Fibroblast of lung (primary cell): ENCODE data around the gene PC. TPM values are rescaled to one million over a fixed set of nuclear protein-coding genes. Genes with fewer than 3 reads are reported as not detected.

Experiments
- DNase-seq, 2 donors: peaks; one replicate each; pipeline versions ENCODE4 v3.0.0 to v3.0.0-alpha.2; 2010; ENCODE audit warnings: low read depth in 2 of 2
- H2AFZ ChIP-seq: 2 replicates; pipeline ENCODE4 v1.5.1; 2012; ENCODE audit warnings: low read length, control low read depth, inconsistent platforms
- H3K27ac ChIP-seq: 2 replicates; pipeline ENCODE4 v1.5.1; 2011; ENCODE audit warnings: low read length, control low read depth; ENCODE audit not compliant: insufficient read depth
- H3K27me3 ChIP-seq: 2 replicates; pipeline ENCODE4 v1.5.1; 2011; ENCODE audit warnings: mild to moderate bottlenecking, low read length; ENCODE audit not compliant: control insufficient read depth, insufficient read depth
- H3K36me3 ChIP-seq: 2 replicates; pipeline ENCODE4 v1.5.1; 2011; ENCODE audit warnings: low read length; ENCODE audit not compliant: control insufficient read depth, insufficient read depth
- H3K4me1 ChIP-seq: 2 replicates; pipeline ENCODE4 v1.5.1; 2011; ENCODE audit warnings: low read length; ENCODE audit not compliant: control insufficient read depth, insufficient read depth; ENCODE audit errors: extremely low read depth
- H3K4me2 ChIP-seq: 2 replicates; pipeline ENCODE4 v1.5.1; 2011; ENCODE audit warnings: low read length, control low read depth; ENCODE audit not compliant: insufficient read depth; ENCODE audit errors: extremely low read depth
- H3K4me3 ChIP-seq, 4 experiments: fragments of 200-600 bp in 1 of 4; sonication (generic) in 1 of 4; replicated peaks in 1 of 4; 2 replicates each; pipeline ENCODE4 v1.5.1; 2011 to 2016; ENCODE audit warnings: low read length in 4 of 4, low read depth in 3 of 4, mild to moderate bottlenecking in 3 of 4, control low read depth in 2 of 4, inconsistent platforms in 1 of 4, mixed read lengths in 1 of 4; ENCODE audit not compliant: insufficient read depth in 1 of 4; ENCODE audit errors: control extremely low read depth in 1 of 4
- H3K79me2 ChIP-seq: 2 replicates; pipeline ENCODE4 v1.5.1; 2012; ENCODE audit warnings: mild to moderate bottlenecking, low read length, inconsistent platforms; ENCODE audit not compliant: control insufficient read depth, insufficient read depth
- H3K9ac ChIP-seq: 2 replicates; pipeline ENCODE4 v1.5.1; 2011; ENCODE audit warnings: mild to moderate bottlenecking, low read length, control low read depth; ENCODE audit not compliant: insufficient read depth
- H3K9me3 ChIP-seq: 2 replicates; pipeline ENCODE4 v1.5.1; 2012; ENCODE audit warnings: low read depth, low read length; ENCODE audit not compliant: control insufficient read depth, insufficient read depth
- H4K20me1 ChIP-seq: 2 replicates; pipeline ENCODE4 v1.5.1; 2011; ENCODE audit warnings: low read length; ENCODE audit not compliant: control insufficient read depth, insufficient read depth; ENCODE audit errors: extremely low read depth
- EZH2 ChIP-seq: IDR thresholded peaks from 2 replicates; pipeline ENCODE4 v1.5.1; 2012; ENCODE audit warnings: low read length, control low read depth, mild to moderate bottlenecking; ENCODE audit errors: missing control alignments
- polyA plus RNA-seq, 2 donors: library from polyadenylated mRNA; depleted of rRNA in 1 of 2; stranded (reverse) in 1 of 2; unstranded in 1 of 2; fragments of >200 nt; gene quantifications; 2 replicates each; pipeline ENCODE4 v1.2.1, GENCODE V29; 2011 to 2012; ENCODE audit warnings: missing spikeins in 1 of 2
- total RNA-seq: library from RNA; depleted of rRNA; stranded (reverse); fragments of >200 nt; gene quantifications from 2 replicates; pipeline ENCODE4 v1.2.1, GENCODE V29; 2014
- TF ChIP-seq, protein P1 (sequence below), 2 donors: IDR thresholded peaks in 1 of 2; conservative IDR thresholded peaks in 1 of 2; 1 replicate in 1 of 2; 2 replicates in 1 of 2; pipeline ENCODE4 v1.5.1; 2011 to 2012; ENCODE audit warnings: low read length in 2 of 2, control low read depth in 1 of 2, inconsistent platforms in 1 of 2, low read depth in 1 of 2, mild to moderate bottlenecking in 1 of 2

PC gene
- total and polyA plus RNA-seq, 2 donors (not counting 1 experiment from before 2014, with no cell fraction given): 5.1 to 22.8 TPM

DNA sequence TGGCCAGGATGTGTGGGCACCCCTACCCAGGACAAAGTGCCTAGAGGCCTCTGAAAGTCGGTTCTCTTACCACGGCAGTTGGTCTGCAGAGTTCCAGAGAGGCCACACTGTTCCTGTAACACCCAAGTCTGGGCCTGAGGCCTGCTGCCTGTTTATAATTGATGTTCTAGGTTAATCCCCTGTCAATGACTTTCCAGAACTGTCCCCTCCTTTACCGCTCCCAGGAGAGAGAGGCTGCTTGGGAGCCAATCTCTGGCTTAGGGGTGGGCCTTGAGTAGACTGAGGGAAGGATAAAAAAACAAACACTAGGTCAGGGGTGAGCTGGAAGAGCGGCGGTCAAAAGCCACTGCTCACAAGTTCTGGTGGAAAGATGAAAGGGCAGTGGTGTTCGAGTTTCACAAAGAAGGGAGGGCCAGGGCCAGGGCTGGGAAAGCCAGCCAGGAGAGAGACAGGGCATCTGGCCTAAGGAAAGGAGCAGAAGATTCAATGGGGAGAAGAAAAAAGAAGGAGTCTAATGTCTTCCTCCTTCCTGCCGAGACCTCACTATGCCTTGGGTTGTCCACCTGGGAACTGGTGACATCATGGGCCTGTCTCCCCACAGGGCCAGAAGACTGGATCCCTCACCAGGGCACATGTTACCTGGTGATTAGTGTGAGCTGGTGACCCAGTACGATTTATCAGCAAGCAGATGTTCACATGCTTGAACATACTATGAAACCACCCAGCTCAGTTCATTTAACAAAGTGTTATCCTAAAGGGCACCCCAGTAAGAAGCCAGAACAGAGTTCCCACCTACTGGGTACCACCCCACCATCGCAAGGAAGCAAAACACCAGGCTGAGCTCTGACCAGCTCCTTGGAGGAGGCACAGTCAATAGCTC lies 50.2 kb downstream of the PC start:
- H3K9ac ChIP-seq: no peak overlapping the region
- no peak overlapping the region for H3K4me3 ChIP-seq
- no peaks in the 10 kb centered on the region for H3K36me3 ChIP-seq
- no peaks in the 10 kb centered on the region for H3K79me2 ChIP-seq
- H3K27ac ChIP-seq: no peak overlapping the region
- H3K27me3 ChIP-seq: no peaks in the 10 kb centered on the region
- H2AFZ ChIP-seq: no peak overlapping the region
- DNase-seq: peak in 1 of 2 donors; percentile 70
- TF ChIP-seq, protein P1, sequence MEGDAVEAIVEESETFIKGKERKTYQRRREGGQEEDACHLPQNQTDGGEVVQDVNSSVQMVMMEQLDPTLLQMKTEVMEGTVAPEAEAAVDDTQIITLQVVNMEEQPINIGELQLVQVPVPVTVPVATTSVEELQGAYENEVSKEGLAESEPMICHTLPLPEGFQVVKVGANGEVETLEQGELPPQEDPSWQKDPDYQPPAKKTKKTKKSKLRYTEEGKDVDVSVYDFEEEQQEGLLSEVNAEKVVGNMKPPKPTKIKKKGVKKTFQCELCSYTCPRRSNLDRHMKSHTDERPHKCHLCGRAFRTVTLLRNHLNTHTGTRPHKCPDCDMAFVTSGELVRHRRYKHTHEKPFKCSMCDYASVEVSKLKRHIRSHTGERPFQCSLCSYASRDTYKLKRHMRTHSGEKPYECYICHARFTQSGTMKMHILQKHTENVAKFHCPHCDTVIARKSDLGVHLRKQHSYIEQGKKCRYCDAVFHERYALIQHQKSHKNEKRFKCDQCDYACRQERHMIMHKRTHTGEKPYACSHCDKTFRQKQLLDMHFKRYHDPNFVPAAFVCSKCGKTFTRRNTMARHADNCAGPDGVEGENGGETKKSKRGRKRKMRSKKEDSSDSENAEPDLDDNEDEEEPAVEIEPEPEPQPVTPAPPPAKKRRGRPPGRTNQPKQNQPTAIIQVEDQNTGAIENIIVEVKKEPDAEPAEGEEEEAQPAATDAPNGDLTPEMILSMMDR (conservative IDR thresholded peaks at IDR 0.05 in 1 of 2, IDR thresholded peaks at IDR 0.05 in 1 of 2; ENCODE audit: low read depth in 1 of 2, low read length in 2 of 2): no peak
- no peak for TF ChIP-seq EZH2
- no peaks in the 10 kb centered on the region for H4K20me1 ChIP-seq
- no peak overlapping the region for H3K4me2 ChIP-seq
- peaks cover 5% of the 10 kb centered on the region for H3K4me1 ChIP-seq
- H3K9me3 ChIP-seq: no peaks in the 10 kb centered on the region

DNA sequence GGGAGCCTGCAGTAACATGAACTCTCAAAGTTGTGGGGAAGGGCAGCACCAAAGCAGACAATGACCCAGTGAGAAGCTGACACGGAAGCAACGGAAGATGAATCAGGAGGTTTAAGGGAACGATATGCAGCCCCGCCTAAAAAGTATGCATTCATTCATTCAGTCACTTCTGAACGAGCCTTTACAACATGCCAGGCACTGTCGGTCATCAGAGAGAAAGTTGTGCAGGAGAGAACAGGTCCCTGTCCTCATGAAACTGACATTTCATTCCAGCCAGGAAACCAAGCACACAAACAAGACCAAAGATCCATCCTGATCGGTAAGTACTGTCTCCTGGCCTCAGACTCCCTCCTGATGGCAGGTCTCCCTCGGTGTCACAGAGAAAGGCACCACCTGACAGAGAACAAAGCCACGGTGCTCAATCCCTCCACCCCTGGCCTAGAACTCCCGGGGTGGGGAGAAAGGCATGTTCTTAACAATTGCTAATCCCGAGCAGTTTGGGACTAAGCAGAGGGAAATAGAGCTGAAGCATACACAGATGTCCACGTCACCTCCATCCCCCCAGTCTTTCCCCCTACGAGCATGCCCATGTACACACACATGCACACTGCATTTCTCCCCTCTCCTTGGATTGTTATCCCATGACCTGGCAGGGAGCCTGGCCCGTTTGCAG lies 52.0 kb downstream of the PC start:
- Histone ChIP-seq H4K20me1 (no peaks in the 10 kb centered on the region), H3K27me3 (no peaks in the 10 kb centered on the region), H3K4me2 (no peak overlapping the region), H3K4me3 (no peak overlapping the region), H3K9ac (no peak overlapping the region), H3K9me3 (no peaks in the 10 kb centered on the region), H3K4me1 (peaks cover 5% of the 10 kb centered on the region), H3K36me3 (no peaks in the 10 kb centered on the region), H3K27ac (no peak overlapping the region), H2AFZ (peak overlapping the region; percentile 28), H3K79me2 (no peaks in the 10 kb centered on the region)
- DNase-seq: peak; percentile 67 to 73
- no peak for TF ChIP-seq EZH2
- TF ChIP-seq, protein P1 (conservative IDR thresholded peaks at IDR 0.05 in 1 of 2, IDR thresholded peaks at IDR 0.05 in 1 of 2; ENCODE audit: low read depth in 1 of 2, low read length in 2 of 2): no peak

DNA sequence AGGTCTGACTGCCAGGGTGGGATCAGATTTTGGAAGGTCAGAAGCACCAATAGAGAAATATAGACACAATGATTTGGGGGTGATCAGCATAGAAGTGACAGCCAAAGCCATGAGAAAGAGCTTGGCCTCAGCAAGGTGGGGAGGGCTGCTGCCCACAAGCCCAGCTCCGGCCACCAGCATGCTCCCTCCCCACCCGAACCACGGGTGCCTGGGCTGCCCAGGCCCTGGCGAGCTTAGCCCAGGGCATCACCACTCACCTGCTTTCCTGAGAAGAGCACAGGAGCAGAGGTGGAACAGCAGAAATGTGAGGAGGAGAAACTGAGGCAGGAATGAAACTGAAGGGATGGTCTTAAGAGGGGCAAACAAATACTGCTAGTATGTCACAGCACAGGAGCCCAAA lies 52.6 kb downstream of the PC start:
- Histone ChIP-seq H3K79me2 (no peaks in the 10 kb centered on the region), H3K4me3 (no peak overlapping the region), H3K4me2 (no peak overlapping the region), H2AFZ (no peak overlapping the region), H3K9ac (no peak overlapping the region), H3K4me1 (peaks cover 5% of the 10 kb centered on the region), H3K27ac (no peak overlapping the region), H3K9me3 (no peaks in the 10 kb centered on the region), H4K20me1 (no peaks in the 10 kb centered on the region), H3K27me3 (no peaks in the 10 kb centered on the region), H3K36me3 (no peaks in the 10 kb centered on the region)
- TF ChIP-seq, protein P1 (conservative IDR thresholded peaks at IDR 0.05 in 1 of 2, IDR thresholded peaks at IDR 0.05 in 1 of 2; ENCODE audit: low read depth in 1 of 2, low read length in 2 of 2): no peak
- no peak for TF ChIP-seq EZH2
- no peak for DNase-seq
